Measurements from ENCODE around the gene NEURL3. TPM values are rescaled to one million over a fixed set of nuclear protein-coding genes. Genes with fewer than 3 reads are reported as not detected.
"Not testable (repeated sequence)": the region's sequence is repeated elsewhere in the genome, so short reads cannot be mapped to it uniquely, and the experiment has no call there.

Gene NEURL3
- total RNA-seq, 1 donor from 2014 or later = 0.75 TPM

DNA sequence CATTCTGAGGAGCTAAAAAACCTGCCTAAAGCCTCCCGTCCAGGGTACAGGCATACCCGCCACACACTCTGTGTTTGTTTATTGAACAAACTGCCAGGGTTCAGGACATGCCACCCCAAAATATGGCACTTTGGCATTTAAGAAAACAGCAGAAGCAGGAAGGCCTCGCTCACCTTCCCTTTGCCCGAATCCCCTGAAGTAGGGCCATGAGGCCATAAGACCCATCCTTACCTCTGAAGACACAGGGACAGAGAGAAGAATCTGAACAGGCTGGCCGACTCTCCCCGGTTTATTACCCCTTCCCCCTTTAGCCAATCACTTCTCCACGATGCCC, 1.7 kb upstream of the NEURL3 start:
- intact Hi-C loops (cut with micrococcal nuclease) = loop anchor here (5.0 kb wide), 1 partner anchor 45 kb away; no protein-coding TSS in a partner anchor
- H3K4me3 Mint-ChIP-seq = peak overlapping the region; percentile 77
- peaks cover 3% of the 10 kb centered on the region for H3K27me3 Mint-ChIP-seq (ENCODE audit: insufficient read depth)
- H3K27ac Mint-ChIP-seq = no peak overlapping the region
- no peaks in the 10 kb centered on the region for H3K36me3 Mint-ChIP-seq (ENCODE audit: low read depth)
- peaks cover 61% of the 10 kb centered on the region for H3K4me1 Mint-ChIP-seq (ENCODE audit: low read depth)
- H3K9me3 Mint-ChIP-seq = no peaks in the 10 kb centered on the region
- no peak for DNase-seq (ENCODE audit: low spot score)

DNA sequence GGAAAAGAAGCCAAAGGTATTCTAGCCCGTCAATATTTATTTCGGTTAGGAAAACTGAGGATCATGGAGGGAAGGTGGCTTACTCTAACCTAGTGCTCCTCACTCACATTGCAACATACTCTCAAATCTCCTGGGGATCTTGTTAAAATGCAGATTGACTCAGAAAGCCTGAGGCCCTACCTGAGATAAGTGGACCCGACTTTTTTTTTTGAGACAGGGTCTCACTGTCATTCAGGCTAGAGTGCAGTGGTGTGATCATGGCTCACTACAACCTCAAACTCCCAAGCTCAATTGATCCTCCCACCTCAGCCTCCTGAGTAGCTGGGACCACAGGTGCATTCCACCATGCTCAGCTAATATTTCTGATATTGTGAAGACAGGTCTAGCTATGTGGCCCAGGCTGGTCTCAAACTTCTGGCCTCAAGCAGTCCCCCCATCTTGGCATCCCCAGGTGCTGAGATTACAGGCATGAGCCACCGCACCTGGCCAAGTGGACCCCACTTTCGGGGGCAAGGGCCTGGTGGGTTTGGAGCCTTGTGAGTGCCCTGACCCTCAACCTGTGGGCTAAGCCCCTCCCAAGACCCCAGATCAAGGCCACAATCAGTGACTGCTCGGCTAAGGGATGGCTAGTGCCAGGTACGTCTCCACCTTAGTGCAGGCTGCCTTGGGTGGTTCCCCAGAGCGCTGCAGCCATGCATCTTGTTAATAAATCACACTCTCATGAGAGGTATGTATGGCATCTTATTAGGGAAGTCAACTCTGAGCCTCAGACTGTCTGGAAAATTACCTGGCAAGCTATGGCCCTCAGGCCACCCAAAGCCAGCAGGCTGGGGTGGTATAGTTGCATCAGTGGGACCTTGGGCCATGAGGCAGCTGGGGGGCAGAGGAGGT, 1.1 kb upstream of the NEURL3 start:
- H3K9me3 Mint-ChIP-seq = no peaks in the 10 kb centered on the region
- no peak overlapping the region for H3K27ac Mint-ChIP-seq
- no peak for DNase-seq (ENCODE audit: low spot score)
- intact Hi-C loops (cut with micrococcal nuclease) = loop anchor here (5.0 kb wide), 1 partner anchor 46 kb away; no protein-coding TSS in a partner anchor
- peaks cover 64% of the 10 kb centered on the region for H3K4me1 Mint-ChIP-seq (ENCODE audit: low read depth)
- peaks cover 3% of the 10 kb centered on the region for H3K27me3 Mint-ChIP-seq (ENCODE audit: insufficient read depth)
- H3K36me3 Mint-ChIP-seq (ENCODE audit: low read depth) = no peaks in the 10 kb centered on the region
- peak overlapping the region; percentile 15 for H3K4me3 Mint-ChIP-seq

DNA sequence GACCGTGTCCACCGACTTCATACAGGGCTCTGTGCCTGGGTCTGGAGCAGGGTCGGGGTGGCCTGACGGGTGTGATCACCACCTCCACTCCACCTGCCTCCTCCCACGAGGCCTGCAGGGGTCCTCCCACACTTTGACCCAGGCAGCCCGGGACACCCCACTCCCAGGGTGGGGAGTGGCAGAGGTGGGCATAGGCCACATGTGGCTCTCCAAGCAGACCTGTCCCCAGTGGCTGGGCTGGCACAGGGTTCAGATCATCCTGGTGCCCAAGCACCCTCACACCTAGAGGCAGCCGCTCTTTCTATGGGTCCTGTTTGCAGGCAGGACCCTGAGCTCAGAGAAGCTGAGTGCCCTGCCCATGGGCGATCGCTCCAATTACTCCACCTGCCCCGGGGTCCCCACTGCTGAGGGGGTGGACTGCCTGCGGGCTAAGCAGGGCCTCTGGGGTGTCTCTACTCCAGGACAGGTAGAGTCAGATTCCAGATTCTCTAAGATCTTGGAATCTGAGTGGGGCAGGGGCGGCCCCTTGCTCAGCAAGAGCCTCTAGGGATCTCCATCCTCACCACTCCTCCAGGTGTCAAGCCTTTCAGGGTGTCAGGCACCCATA, 1.4 kb downstream of the NEURL3 start:
- no peak overlapping the region for H3K27ac Mint-ChIP-seq
- no peaks in the 10 kb centered on the region for H3K9me3 Mint-ChIP-seq
- DNase-seq (ENCODE audit: low spot score) = no peak
- no peaks in the 10 kb centered on the region for H3K27me3 Mint-ChIP-seq (ENCODE audit: insufficient read depth)
- H3K36me3 Mint-ChIP-seq (ENCODE audit: low read depth) = peaks cover 4% of the 10 kb centered on the region
- H3K4me1 Mint-ChIP-seq (ENCODE audit: low read depth) = peaks cover 56% of the 10 kb centered on the region
- intact Hi-C loops (cut with micrococcal nuclease) = no loop called here
- no peak overlapping the region for H3K4me3 Mint-ChIP-seq

DNA sequence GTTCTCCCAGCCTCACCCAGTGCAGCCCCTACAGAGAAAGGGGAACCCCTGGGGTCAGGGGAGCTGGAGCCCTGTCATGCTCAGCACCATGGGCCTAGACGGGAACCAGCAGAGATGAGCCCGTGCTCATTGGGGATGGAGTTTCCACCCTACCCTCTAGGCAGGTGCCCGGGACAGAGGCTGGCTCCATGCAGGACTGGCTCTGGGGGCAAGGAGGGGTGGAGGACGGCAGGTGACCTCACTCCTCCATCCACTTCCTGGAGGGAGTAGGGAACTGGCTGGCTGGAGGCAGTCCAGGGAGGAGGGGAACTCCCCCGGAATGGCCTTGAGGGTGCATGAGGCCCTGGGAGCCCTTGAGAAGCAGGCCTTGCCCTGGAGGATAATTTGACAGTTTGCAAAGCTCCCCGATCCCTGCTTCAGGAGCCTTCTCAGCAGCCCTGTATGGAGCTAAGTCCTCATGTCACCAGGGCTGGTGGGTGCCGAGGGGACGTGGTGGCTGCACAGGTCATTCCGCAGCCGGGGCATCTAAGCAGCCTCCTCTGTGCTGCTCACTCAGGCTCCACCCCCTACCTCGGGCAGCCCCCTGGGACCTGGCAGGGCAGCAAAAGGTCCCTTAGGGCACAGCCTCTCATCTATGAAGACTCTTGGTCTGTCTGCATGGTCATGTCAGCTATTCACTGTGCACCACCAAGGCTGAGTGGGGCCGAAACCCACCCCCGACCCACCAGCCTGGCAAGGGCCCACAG, 2.1 kb downstream of the NEURL3 start:
- intact Hi-C loops (cut with micrococcal nuclease) = no loop called here
- Mint-ChIP-seq H3K27me3 (ENCODE audit: insufficient read depth) (no peaks in the 10 kb centered on the region), H3K36me3 (ENCODE audit: low read depth) (peaks cover 4% of the 10 kb centered on the region), H3K4me1 (ENCODE audit: low read depth) (peaks cover 60% of the 10 kb centered on the region), H3K27ac (no peak overlapping the region), H3K4me3 (no peak overlapping the region), H3K9me3 (no peaks in the 10 kb centered on the region)
- no peak for DNase-seq (ENCODE audit: low spot score)

DNA sequence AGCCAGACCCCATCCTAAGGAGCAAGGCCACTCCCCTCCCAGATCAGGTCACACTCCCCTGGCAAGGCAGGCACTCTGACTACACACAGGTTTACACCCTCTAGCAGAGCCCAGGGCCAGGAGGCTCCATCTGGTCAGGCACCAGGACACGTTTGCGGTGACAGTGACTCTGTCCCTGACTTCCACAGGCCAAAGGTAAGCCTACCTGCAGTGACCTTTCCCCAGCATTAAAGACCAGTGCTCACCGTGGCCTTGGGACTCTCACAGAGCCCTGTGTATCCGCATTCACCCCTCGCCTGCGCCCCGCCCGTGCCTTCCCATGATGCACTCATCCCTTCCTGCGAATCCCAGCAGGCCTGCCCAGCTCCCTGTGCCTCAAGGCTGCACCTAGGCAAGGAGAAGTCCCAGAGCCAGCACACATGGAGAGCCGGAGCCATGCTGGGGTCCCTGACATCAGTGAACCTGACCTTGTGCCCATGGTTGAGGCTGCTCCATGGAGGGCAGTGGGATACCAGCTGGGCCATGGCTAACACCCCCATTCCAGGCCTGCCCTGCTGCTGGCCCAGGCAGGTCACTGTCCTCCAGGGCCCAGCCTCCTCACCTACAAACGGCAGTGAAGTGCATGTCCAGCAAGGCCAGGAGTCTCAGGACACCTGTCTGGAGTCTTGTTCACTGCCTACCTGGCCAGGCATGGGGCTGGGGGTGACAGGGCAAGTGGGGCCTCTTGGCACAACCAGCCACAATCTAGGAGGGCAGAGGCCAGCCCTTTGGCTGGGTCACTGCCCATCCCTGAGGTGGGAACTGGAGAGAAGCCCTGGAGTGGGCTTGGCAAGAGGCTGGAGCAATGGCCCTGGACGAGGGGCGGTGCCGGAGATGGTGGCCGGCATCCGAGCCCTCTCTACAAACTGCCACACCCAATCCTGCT, 3.0 kb downstream of the NEURL3 start:
- intact Hi-C loops (cut with micrococcal nuclease) = no loop called here
- Mint-ChIP-seq H3K27me3 (ENCODE audit: insufficient read depth) (no peaks in the 10 kb centered on the region), H3K27ac (peak overlapping the region; percentile 82), H3K9me3 (no peaks in the 10 kb centered on the region), H3K4me1 (ENCODE audit: low read depth) (peaks cover 54% of the 10 kb centered on the region), H3K36me3 (ENCODE audit: low read depth) (peaks cover 4% of the 10 kb centered on the region), H3K4me3 (peak overlapping the region; percentile 42)
- no peak for DNase-seq (ENCODE audit: low spot score)

DNA sequence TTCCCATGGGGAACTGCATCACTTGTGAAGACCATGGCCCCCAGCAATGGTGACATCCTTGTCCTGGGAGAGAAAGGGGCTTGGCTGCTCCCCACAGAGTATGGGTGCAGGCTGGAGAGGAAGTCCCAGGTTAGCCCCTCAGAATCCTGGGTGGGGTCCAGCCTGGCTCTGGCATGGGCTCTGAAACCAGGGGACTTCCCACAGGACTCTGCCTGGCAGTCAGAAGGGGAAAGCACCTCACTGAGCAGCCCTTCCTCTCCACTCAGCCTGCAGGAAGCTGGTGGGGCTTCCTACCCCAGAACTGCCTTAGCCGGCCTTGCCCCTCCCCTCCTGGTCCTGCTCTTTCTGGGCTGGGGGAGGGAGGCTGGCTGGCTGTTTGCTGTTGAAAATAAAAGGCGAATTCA, 3.7 kb downstream of the NEURL3 start:
- Mint-ChIP-seq H3K4me3 (peak overlapping the region; percentile 42), H3K27me3 (ENCODE audit: insufficient read depth) (no peaks in the 10 kb centered on the region), H3K36me3 (ENCODE audit: low read depth) (peaks cover 4% of the 10 kb centered on the region), H3K9me3 (no peaks in the 10 kb centered on the region), H3K27ac (peak overlapping the region; percentile 82), H3K4me1 (ENCODE audit: low read depth) (peaks cover 55% of the 10 kb centered on the region)
- peak; percentile 47 for DNase-seq (ENCODE audit: low spot score)
- intact Hi-C loops (cut with micrococcal nuclease) = no loop called here

DNA sequence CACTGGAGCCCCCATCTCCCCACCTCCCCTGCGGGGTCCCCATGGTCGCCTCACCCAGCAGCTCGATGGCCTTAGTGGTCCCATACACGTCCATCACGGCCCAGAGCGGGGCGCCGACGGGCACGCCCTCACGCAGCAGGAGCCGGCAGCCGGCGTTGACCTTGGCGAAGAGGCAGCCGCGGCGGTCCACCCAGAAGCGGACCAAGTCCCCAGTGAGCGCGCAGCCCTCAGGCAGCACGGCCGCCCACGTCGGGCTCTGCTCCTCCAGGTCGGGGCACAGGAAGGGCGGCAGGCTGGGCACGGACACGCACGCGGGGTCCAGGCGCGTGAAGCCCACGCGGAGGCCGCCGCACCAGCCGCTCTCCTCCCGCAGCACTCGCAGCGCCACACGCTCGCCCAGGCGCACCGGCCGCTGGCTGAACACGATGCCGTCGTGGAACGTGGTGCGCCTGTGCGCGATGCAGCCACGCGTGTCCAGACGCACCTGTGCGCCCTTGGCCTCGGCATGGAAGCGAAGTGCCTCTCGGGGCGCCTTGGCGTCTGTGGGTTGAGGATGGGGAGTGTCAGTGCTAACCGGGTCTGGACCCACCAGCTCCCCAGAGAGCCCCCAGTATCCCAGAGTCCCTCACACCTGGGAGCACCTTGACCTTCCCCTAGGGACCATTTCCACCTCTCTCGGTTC, 4.6 kb downstream of the NEURL3 start:
- no peak for DNase-seq (ENCODE audit: low spot score)
- Mint-ChIP-seq H3K9me3 (peaks cover 7% of the 10 kb centered on the region), H3K4me3 (no peak overlapping the region), H3K4me1 (ENCODE audit: low read depth) (peaks cover 57% of the 10 kb centered on the region), H3K27me3 (ENCODE audit: insufficient read depth) (no peaks in the 10 kb centered on the region), H3K27ac (no peak overlapping the region), H3K36me3 (ENCODE audit: low read depth) (peaks cover 7% of the 10 kb centered on the region)
- intact Hi-C loops (cut with micrococcal nuclease) = no loop called here

DNA sequence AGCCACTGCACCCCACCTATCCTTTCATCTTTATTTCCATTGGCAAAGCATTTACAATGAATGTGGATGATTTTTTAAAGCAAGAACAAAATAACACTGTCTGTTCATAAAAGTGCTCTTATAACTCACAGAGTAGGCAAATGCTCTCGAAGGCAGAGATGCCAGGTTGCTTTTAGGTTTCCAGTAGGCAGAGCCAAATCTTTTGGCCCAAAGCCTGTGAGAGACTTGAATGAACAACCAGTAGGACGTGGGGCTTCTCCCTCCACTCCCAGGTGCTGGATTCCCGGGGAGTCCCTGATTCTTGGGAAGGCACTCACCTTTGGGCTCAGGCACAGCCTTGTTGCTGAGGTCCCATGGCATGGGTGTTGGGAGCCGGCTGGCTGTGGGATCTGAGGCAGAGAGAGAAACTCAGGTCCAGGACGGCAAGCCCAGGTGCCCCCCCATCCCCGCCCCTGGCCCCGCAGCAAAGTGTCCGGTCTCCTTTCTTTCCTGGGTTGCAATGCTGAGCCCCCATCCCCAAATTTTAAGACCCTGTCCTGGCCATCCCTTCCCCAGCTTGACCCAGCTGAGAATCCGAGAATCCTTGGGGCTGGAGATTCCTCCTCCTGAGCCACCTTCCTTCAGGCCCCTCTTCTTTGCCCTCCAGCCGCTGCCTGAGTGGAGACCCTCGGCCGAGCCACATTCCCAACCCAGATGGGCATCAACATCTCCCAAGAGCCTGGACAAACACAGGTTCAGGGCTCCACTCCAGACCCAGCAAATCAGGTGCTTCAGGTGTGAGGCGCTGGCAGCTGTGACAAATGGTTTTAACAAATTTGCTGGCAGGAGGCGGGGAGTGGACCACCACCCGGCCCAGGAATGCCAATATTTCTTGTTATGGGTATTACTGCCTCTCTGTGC, 5.8 kb downstream of the NEURL3 start:
- intact Hi-C loops (cut with micrococcal nuclease) = no loop called here
- DNase-seq (ENCODE audit: low spot score) = no peak
- Mint-ChIP-seq H3K9me3 (peaks cover 16% of the 10 kb centered on the region), H3K27me3 (ENCODE audit: insufficient read depth) (no peaks in the 10 kb centered on the region), H3K27ac (no peak overlapping the region), H3K36me3 (ENCODE audit: low read depth) (peaks cover 11% of the 10 kb centered on the region), H3K4me1 (ENCODE audit: low read depth) (peaks cover 55% of the 10 kb centered on the region), H3K4me3 (no peak overlapping the region)

DNA sequence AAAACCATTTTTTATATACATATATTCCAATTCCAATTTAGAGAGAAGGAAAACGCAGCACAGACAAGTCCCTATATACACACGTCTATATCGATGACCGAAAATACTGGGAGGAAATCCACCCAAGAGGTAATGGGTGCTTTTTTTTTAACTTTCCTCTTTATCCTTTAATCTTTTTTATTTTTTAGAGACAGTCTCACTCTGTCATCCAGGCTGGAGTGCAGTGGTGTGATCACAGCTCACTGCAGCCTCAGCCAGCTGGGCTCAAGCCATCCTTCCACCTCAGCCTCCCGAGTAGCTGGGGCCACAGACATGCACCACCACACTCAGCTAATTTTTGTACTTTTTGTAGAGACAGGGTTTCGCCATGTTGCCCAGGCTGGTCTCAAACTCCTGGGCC, 6.5 kb downstream of the NEURL3 start:
- H3K27ac Mint-ChIP-seq; H3K27me3 Mint-ChIP-seq (ENCODE audit: insufficient read depth); intact Hi-C loops (cut with micrococcal nuclease); DNase-seq (ENCODE audit: low spot score); H3K4me3 Mint-ChIP-seq: not testable (repeated sequence)
- H3K9me3 Mint-ChIP-seq = peaks cover 19% of the 10 kb centered on the region
- peaks cover 15% of the 10 kb centered on the region for H3K36me3 Mint-ChIP-seq (ENCODE audit: low read depth)
- H3K4me1 Mint-ChIP-seq (ENCODE audit: low read depth) = peaks cover 55% of the 10 kb centered on the region

DNA sequence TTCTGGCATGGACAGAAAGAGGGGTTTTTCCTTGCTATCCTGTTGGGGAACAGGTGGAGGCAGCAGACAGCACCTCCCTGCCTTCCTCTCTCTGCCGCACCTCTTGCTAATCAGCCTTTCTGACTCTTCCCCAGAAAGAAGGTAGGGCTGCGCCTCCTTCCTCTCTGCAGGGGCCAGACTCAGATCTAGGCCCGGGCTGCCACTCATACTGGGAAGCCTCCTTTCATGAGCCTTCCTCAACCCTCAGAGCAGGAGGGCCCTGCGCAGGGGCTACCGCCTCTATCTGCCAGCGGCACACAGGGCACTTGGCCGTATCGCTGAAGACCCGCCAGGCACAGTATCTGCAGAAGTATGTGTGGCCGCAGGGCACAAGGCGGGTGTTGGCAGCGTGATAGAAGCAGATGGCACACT, 7.1 kb downstream of the NEURL3 start:
- Mint-ChIP-seq H3K27me3 (ENCODE audit: insufficient read depth) (no peaks in the 10 kb centered on the region), H3K27ac (no peak overlapping the region), H3K36me3 (ENCODE audit: low read depth) (peaks cover 15% of the 10 kb centered on the region), H3K4me3 (no peak overlapping the region), H3K9me3 (peaks cover 24% of the 10 kb centered on the region), H3K4me1 (ENCODE audit: low read depth) (peaks cover 59% of the 10 kb centered on the region)
- DNase-seq (ENCODE audit: low spot score) = no peak
- intact Hi-C loops (cut with micrococcal nuclease) = no loop called here

DNA sequence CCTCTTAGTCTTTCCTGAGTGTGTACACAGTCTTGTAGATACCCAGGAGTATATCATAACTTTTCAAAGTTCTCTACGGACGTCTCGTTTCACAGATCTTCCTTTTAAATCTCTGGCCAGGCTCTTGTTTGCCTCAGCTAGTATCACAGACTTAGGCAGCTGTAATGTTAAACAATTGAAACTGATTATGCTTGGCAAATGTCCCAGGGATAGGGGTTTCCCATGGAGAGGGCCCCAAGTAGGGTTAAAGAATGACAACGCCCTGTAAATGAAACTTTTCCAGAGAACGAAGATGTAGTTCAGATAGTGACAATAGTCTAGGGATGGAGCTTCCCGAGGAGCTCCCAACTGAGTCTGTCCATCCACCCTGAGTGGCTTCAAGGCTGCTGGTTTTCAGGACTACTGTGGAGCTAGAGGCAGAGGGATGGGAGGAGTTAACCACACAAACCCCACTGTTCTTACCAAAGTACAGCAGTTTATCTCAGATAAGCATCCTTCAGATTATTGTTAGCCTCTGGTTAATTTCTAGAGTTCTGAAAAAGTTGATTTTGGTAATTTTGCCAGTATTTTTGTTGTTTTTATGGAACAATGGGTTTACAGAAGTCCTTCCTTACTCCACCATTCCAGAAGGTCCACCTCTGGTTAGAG, 9.1 kb downstream of the NEURL3 start:
- Mint-ChIP-seq H3K4me3 (no peak overlapping the region), H3K27me3 (ENCODE audit: insufficient read depth) (no peaks in the 10 kb centered on the region), H3K27ac (peak overlapping the region; percentile 21), H3K9me3 (peaks cover 24% of the 10 kb centered on the region), H3K4me1 (ENCODE audit: low read depth) (peaks cover 61% of the 10 kb centered on the region), H3K36me3 (ENCODE audit: low read depth) (peaks cover 15% of the 10 kb centered on the region)
- no peak for DNase-seq (ENCODE audit: low spot score)
- intact Hi-C loops (cut with micrococcal nuclease) = no loop called here
